Measurements from ENCODE around the gene TLN1.
A peak's percentile ranks its signal among the peaks of the same experiment; 100 is the strongest.

TLN1 gene

GRCh38 chr9:35732185-35732799 is at the start of gene TLN1, which contains the start of gene CREB3:
TLN1 (minus strand) TSS chr9:35732195; CDS start chr9:35725694, 6,501 bp downstream.
CREB3 (plus strand) TSS chr9:35732666; CDS start chr9:35732773, 107 bp downstream.
- peak; percentile 42 for FAIRE-seq

DNA sequence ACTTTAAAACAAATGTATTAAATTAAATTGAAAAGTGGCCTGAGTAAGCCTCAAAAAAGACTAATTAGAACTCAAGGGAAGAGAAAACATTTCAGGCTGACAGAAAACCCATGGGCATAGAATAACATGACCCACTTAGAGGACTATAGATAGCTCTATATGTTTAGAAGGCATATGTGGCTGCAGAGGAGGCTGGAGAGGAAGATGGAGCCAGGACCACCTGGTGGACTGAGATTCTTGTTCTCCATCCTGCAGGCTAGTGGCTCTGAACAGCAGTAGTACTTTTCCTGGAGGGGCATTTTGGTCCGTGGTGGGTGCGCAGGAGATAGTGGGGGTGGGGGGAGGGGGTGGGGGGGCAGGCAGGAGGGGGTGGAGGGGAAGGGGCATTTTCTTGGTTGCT is 49.1 kb upstream of the TLN1 start:
- no peak for DNase-seq (ENCODE audit: low spot score)
- FAIRE-seq, result no peak

More at GRCh38 chr9:35732185-35732799, at the start of gene TLN1, which contains the start of gene CREB3:
- peak; percentile 98 for DNase-seq (ENCODE audit: low spot score)

- DNase-seq (ENCODE audit: low spot score) (no peak), FAIRE-seq (no peak)
Observed at GRCh38 chr9:35778496-35778895, 46.5 kb upstream of the TLN1 start.

- FAIRE-seq, result no peak
- no peak for DNase-seq (ENCODE audit: low spot score)
Observed at GRCh38 chr9:35776018-35776417, 44.0 kb upstream of the TLN1 start.

DNA sequence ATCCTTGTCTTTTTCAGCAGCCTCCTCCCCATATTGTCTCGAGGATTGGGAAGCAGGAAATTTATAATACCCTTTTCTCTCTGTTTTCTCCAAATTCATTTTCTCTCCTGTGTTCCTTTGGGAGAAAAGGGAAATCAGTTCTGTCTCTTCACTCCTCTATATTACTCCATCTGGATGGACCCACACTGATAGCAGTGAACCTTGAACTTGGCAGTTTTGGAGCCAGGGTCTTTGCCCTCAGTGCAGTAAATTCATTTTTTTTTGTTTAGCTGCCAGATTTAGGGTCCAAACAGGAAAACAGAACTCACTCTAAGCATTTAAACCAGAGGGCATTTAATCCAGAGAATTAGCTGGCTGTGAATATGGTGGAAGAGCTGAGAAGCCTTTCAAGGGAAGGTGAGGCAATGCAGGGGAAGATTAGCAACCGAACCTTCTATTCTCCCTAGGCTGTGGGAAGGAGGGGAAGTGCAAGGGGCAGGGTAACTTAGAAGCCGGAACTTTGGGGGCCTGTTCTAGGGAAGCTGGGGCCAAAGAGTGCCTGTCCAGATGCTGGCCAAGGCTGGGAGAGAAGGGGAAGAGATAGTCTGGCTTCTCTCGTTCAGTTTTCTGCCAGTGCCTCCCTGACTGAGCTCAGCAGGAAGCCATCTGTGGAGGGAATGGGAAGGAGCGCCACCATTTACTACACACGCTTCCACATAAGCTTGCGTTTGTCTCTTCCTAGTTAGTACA is 43.1 kb upstream of the TLN1 start:
- DNase-seq (ENCODE audit: low spot score) (no peak), FAIRE-seq (no peak)

DNA sequence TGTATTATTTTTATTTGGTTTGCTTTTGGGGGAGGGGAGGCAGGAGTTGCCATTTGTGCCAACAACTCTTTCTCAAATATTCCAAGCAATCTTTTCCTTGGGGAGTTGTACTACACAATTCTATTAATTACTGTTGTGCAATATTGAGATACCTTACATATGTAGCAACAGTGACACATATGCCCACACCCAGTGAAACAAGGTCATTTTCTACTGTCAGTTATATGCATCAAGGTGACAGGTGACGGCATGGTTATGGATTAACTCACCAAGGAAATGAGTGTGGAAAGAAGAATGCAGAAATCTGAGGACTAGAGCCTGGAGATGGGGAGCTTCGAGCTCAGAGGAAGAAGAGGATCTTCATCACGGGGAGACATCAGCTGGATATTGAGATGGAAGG is 39.9 kb upstream of the TLN1 start:
- no peak for DNase-seq (ENCODE audit: low spot score)
- FAIRE-seq, result no peak

DNA sequence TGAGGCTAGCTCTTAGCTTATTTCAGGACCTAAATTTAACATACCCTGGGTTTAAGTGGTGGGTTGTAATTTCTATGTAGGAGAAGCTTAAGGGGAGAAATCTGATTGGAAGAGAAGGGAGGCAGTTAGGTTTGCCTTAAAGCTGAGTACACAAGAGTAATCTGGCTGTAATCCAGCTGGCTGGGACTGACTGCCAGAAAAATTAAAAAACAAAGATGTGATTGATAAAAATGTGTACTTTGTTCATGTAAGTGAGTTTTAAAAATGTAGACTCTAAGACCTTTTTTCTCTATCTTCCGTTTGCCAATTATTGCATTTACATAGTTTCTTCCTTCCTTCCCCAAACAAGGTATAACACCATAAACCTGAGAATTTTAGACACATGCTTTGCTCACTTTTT is 39.5 kb upstream of the TLN1 start:
- FAIRE-seq, result no peak
- no peak for DNase-seq (ENCODE audit: low spot score)

DNA sequence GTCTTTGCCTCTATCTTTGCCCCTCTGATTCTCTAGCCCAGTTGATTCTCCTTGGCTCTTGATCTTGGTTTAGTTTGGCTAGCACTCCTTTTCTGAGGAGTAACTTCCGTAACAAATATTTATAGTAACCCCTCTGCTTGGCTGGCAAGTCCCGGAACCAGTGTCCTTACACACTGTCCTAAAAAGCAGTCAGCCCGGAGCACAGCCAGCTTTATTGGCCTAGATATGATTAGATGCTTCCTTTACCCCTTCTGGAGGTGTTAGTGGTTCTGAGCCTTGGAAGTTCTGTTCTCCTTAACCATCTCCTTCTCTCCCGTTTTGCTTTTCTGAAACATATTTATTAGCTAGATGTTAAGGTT is 39.1 kb upstream of the TLN1 start:
- no peak for FAIRE-seq

DNA sequence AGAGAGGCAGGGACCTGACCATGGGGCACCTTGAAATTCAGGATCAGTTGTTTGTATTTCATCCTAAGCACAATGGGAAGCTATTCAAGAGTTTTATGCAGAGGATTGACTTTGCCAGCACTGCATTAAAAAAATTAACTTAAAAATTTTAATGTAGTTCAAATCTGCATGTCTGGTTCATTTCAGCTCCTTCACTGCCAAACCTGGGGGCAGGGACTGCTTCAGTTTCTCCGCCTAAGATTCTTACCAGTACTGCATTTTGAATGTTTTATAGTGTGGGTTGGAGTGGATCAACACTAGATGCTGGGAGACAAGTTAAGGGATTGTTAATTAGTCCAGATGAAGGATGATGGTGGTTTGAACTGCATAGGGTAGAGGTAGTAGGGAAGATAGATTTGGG is 37.8 kb upstream of the TLN1 start:
- no peak for DNase-seq (ENCODE audit: low spot score)
- no peak for FAIRE-seq

More for the DNA sequence above, 39.1 kb upstream of the TLN1 start:
- no peak for DNase-seq (ENCODE audit: low spot score)

DNA sequence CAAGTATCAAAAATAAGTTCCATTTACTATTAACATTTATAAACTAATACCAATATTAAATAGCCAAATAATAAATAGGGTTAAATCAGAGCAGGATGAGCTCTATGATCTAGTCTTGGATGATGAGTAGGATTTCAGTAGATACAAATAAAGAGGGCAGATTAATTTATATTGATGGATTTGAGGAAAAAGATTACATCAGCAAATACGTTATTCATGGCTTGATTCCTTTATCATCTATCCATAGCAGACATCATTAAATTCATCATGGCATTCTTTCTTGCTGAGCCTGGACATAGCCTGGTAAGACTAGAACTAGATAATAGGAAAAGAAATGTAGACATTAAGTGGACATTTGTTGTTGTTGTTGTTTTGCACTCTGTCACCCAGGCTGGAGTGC is 35.5 kb upstream of the TLN1 start:
- no peak for DNase-seq (ENCODE audit: low spot score)
- FAIRE-seq, result no peak

DNA sequence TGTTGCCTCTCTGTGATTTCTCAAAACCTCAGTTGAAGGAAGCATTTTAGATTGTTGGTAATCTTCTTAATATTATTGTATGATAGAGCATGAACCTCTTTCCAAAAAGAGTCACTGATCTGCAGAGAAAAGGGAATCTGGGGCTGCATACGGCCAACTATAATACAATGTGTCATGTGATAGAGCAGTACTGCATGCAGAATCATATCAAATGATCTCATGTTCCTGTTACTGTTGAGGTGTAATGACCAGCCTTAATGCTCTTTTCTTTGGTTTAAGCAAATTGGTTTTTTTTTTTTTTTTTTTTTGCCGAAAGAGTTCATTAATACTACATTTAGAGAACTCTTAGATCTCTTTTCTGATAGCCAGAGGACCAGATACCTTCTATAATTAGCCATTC is 35.0 kb upstream of the TLN1 start:
- no peak for DNase-seq (ENCODE audit: low spot score)
- no peak for FAIRE-seq

DNA sequence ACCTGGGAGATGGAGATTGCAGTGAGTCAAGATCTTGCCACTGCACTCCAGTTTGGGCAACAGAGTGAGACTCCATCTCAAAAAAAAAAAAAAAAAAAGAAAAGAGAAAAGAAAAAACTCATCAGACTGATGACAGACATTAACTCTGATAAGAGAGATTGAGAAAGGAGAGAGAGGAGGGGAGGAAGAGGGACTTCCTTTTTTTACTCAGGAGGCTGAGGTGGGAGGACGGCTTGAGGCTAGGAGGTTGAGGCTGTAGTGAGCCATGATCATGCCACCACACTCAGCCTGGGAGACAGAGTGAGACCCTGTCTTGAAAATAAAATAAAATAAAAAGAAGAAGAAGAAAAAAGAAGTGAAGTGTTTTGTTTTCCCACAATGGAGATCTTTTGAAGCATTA is 31.8 kb upstream of the TLN1 start:
- FAIRE-seq (no peak), DNase-seq (ENCODE audit: low spot score) (no peak)

DNA sequence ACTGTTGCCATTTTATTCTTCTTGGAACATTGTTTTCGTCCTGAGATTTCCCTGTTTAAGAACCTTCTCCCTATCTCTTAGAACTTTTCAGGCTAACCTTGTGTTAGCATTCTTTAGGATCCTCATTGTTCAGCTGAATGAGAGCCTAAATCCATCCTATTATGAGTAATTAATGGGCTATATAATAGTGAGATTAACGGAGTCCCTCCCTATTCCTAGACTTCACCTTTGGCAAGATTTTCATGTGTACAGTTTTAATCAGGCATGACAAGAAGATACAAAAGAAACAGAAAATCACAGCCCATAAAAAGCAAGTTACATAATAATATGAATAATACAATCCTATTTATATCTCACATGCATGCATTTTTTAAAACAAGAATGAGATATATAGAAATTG is 31.2 kb upstream of the TLN1 start:
- DNase-seq (ENCODE audit: low spot score), result no peak
- FAIRE-seq, result no peak

DNA sequence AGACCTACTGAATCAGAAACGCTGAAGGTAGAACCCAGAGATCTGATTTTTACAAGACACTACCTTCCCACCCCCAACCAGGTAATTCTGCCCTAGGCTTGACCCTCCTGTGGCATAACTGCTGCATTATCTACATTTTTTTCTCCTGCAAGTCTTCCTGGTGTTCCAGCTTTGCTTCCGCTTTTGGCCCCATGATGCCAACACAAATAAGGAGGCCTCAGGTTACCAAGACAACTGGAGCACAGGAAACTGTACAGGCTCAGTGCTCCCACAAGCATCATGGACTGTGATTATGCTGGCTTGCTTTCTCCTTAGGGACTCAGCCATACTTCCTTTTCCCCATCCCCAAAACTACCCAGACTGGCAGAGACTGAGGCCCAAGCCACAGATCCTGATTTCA is 28.7 kb upstream of the TLN1 start:
- no peak for DNase-seq (ENCODE audit: low spot score)
- no peak for FAIRE-seq

GRCh38 chr9:35759795-35760194 is 27.8 kb upstream of the TLN1 start:
- FAIRE-seq (no peak), DNase-seq (ENCODE audit: low spot score) (no peak)

GRCh38 chr9:35758475-35759050 is 26.6 kb upstream of the TLN1 start:
- no peak for FAIRE-seq
- DNase-seq (ENCODE audit: low spot score), result no peak

GRCh38 chr9:35757892-35758275 is 25.9 kb upstream of the TLN1 start:
- DNase-seq (ENCODE audit: low spot score), result no peak
- FAIRE-seq, result no peak

GRCh38 chr9:35757226-35757891 is 25.4 kb upstream of the TLN1 start:
- DNase-seq (ENCODE audit: low spot score) (no peak), FAIRE-seq (no peak)

- FAIRE-seq (no peak), DNase-seq (ENCODE audit: low spot score) (no peak)
Observed at GRCh38 chr9:35756275-35757225, 24.6 kb upstream of the TLN1 start.

- no peak for FAIRE-seq
- no peak for DNase-seq (ENCODE audit: low spot score)
Observed at GRCh38 chr9:35755071-35755470, 23.1 kb upstream of the TLN1 start.

DNA sequence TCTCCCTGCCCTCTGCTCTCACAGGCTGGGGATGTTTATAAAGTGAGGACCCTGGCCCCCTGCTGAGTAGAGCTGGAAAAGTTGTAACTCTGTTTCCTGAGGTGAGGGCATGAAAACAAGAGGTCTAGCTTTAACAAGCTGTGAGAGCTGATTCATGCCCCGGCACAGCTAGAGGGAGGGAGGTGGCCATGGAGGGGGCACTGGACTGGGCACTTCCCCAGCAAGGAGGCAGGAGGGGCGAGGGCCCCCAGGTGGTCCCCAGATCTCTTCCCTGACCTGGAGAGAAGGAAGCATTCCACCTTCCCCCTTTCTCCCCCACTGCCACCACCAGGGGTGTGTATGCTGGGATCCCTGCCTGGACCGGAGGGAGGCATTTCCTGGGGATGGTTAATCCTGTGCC is 22.3 kb upstream of the TLN1 start, which contains the start of gene MSMP:
MSMP (minus strand) TSS at position 13 of the 400 bp plus-strand sequence. CDS start 147 bp downstream, outside the sequence.
- DNase-seq (ENCODE audit: low spot score), result no peak
- no peak for FAIRE-seq
